Fibroblast of villous mesenchyme (primary cell): ENCODE data around the gene PCSK6. TPM values are rescaled to one million over a fixed set of nuclear protein-coding genes. Genes with fewer than 3 reads are reported as not detected.

Experiments
- DNase-seq: peaks from one replicate; pipeline ENCODE4 v3.0.0-alpha.2; 2010; ENCODE audit warnings: low read depth
- H3K4me3 ChIP-seq: 2 replicates; pipeline ENCODE4 v1.5.1; 2011; ENCODE audit warnings: low read depth, mild to moderate bottlenecking, low read length
- CTCF ChIP-seq: IDR thresholded peaks from 2 replicates; pipeline ENCODE4 v1.5.1; 2012; ENCODE audit warnings: low read depth, mild to moderate bottlenecking, low read length; ENCODE audit not compliant: insufficient read depth
- total RNA-seq: library from RNA; depleted of rRNA; stranded (reverse); fragments of >200 nt; gene quantifications from 2 replicates; pipeline ENCODE4 v1.2.3, GENCODE V29; 2012

Gene PCSK6
- total RNA-seq, 1 donor, result 10.4 TPM

- TF ChIP-seq CTCF, result no peak
- no peak overlapping the region for H3K4me3 ChIP-seq
- no peak for DNase-seq
Measured at GRCh38 chr15:101387574-101387973, 101.9 kb downstream of the PCSK6 start.

- no peak for TF ChIP-seq CTCF
- no peak overlapping the region for H3K4me3 ChIP-seq
- no peak for DNase-seq
Measured at GRCh38 chr15:101386967-101387366, 102.5 kb downstream of the PCSK6 start.

GRCh38 chr15:101386006-101386405, 103.5 kb downstream of the PCSK6 start:
- TF ChIP-seq CTCF, result no peak
- no peak overlapping the region for H3K4me3 ChIP-seq
- DNase-seq, result no peak

GRCh38 chr15:101384276-101384675, 105.2 kb downstream of the PCSK6 start:
- DNase-seq, result no peak
- no peak for TF ChIP-seq CTCF

GRCh38 chr15:101382544-101382943, 107.0 kb downstream of the PCSK6 start:
- no peak for TF ChIP-seq CTCF
- no peak for DNase-seq
- H3K4me3 ChIP-seq, result no peak overlapping the region

More at GRCh38 chr15:101384276-101384675, 105.2 kb downstream of the PCSK6 start:
- H3K4me3 ChIP-seq, result no peak overlapping the region

- TF ChIP-seq CTCF, result no peak
- H3K4me3 ChIP-seq, result no peak overlapping the region
Measured at GRCh38 chr15:101381671-101382212, 107.8 kb downstream of the PCSK6 start.

GRCh38 chr15:101380146-101380545, 109.4 kb downstream of the PCSK6 start:
- no peak overlapping the region for H3K4me3 ChIP-seq
- no peak for DNase-seq
- TF ChIP-seq CTCF, result no peak

More at GRCh38 chr15:101381671-101382212, 107.8 kb downstream of the PCSK6 start:
- no peak for DNase-seq
